Esophagus squamous epithelium (tissue), 5 donors: ENCODE measurements around the gene GSPT1. TPM values are rescaled to one million over a fixed set of nuclear protein-coding genes. Genes with fewer than 3 reads are reported as not detected.
"Not testable (repeated sequence)": the region's sequence is repeated elsewhere in the genome, so short reads cannot be mapped to it uniquely, and the experiment has no call there.

Source experiments
- DNase-seq: peaks from one replicate; lab custom pipeline; 2025; lab: John Stamatoyannopoulos, UW
- H3K27ac ChIP-seq, 4 donors: fragments of 200-600 bp; sonication (generic); one replicate each; pipeline ENCODE4 v1.5.1; 2016 to 2019; ENCODE audit warnings: mild to moderate bottlenecking in 1 of 4
- H3K27me3 ChIP-seq, 4 donors: fragments of 200-600 bp; sonication (generic); 1 replicate in 3 of 4; 2 replicates in 1 of 4; pipeline versions ENCODE4 v1.5.1 to v1.6.0; 2017 to 2021; ENCODE audit warnings: antibody characterized with exemption in 1 of 4
- H3K36me3 ChIP-seq, 3 donors: fragments of 200-600 bp; sonication (generic); one replicate each; pipeline ENCODE4 v1.5.1; 2016 to 2019
- H3K4me1 ChIP-seq, 3 donors: fragments of 200-600 bp; sonication (generic); one replicate each; pipeline ENCODE4 v1.5.1; 2017 to 2019
- H3K4me3 ChIP-seq, 4 donors: fragments of 200-600 bp; sonication (generic); 1 replicate in 3 of 4; 2 replicates in 1 of 4; pipeline ENCODE4 v1.5.1; 2016 to 2019; ENCODE audit warnings: mild to moderate bottlenecking in 2 of 4, moderate library complexity in 1 of 4
- H3K9me3 ChIP-seq, 3 donors: fragments of 200-600 bp; sonication (generic); one replicate each; pipeline ENCODE4 v1.5.1; 2016 to 2019
- CTCF ChIP-seq, 6 experiments: fragments of 450-650 bp in 4 of 6; fragments of 200-600 bp in 2 of 6; sonication (generic) in 2 of 6; IDR thresholded peaks; one replicate each; pipeline ENCODE4 v1.5.1; 2016 to 2019; ENCODE audit warnings: antibody characterized with exemption in 6 of 6, mild to moderate bottlenecking in 4 of 6, moderate library complexity in 4 of 6
- POLR2A ChIP-seq, 4 donors: fragments of 450-650 bp; IDR thresholded peaks; one replicate each; pipeline ENCODE4 v1.6.1; 2017; ENCODE audit warnings: antibody characterized with exemption in 4 of 4, mild to moderate bottlenecking in 4 of 4, moderate library complexity in 3 of 4
- WGBS, 2 donors: methylation state at CpG; one replicate each; pipeline ENCODE4 v1.1.5; 2018; 5-methylcytosine and 5-hydroxymethylcytosine counted together
- intact Hi-C: fragments of 100-400 bp; cut with DNase I; formaldehyde crosslinking; loops from one replicate; pipeline ENCODE4 v1.15.0; 2022
- total RNA-seq, 4 donors: library from RNA; depleted of rRNA; stranded (reverse); fragments of >200 nt; gene quantifications; one replicate each; pipeline ENCODE4 v1.1.0, GENCODE V29; 2016
- donor health status: DM: yes; HTN: yes; CAD: no.

GSPT1 gene
- total RNA-seq, 4 donors from 2014 or later = 55.5 to 99.0 (median 78.2) TPM

GRCh38 chr16:11949527-11949926 lies 33.8 kb upstream of the GSPT1 start:
- intact Hi-C loops = loop anchor here (5.0 kb wide), 1 partner anchor 118 kb away; no protein-coding TSS in a partner anchor
- TF ChIP-seq CTCF (IDR thresholded peaks at IDR 0.05) (peak in 5 of 6 experiments; percentile 16 to 54 (median 28)), POLR2A (IDR thresholded peaks at IDR 0.05) (no peak)
- no peak for DNase-seq
- H3K4me1 ChIP-seq = peaks cover 0 to 15% (median 0%) of the 10 kb centered on the region in 3 donors
- WGBS, 2 donors = 7 to 30% methylated on average over 4 of the region's 4 CpGs
- H3K4me3 ChIP-seq = no peak overlapping the region
- H3K27me3 ChIP-seq = no peaks in the 10 kb centered on the region
- no peak overlapping the region for H3K27ac ChIP-seq
- H3K36me3 ChIP-seq = no peaks in the 10 kb centered on the region
- H3K9me3 ChIP-seq = no peaks in the 10 kb centered on the region

- DNase-seq = no peak
- Histone ChIP-seq H3K27me3 (no peaks in the 10 kb centered on the region), H3K4me3 (no peak overlapping the region), H3K9me3 (no peaks in the 10 kb centered on the region), H3K4me1 (peaks cover 0 to 15% (median 0%) of the 10 kb centered on the region in 3 donors), H3K36me3 (no peaks in the 10 kb centered on the region), H3K27ac (no peak overlapping the region)
- intact Hi-C loops = loop anchor here (5.0 kb wide), 1 partner anchor 118 kb away; no protein-coding TSS in a partner anchor
- WGBS, 2 donors = 47 to 58% methylated on average over 5 of the region's 5 CpGs
- TF ChIP-seq CTCF (IDR thresholded peaks at IDR 0.05) (no peak), POLR2A (IDR thresholded peaks at IDR 0.05) (no peak)
Observed at GRCh38 chr16:11948819-11949218, 33.1 kb upstream of the GSPT1 start.

GRCh38 chr16:11946433-11946832 lies 30.7 kb upstream of the GSPT1 start:
- no peak for DNase-seq
- intact Hi-C loops = loop anchor here (5.0 kb wide), 1 partner anchor 121 kb away; no protein-coding TSS in a partner anchor
- WGBS, 2 donors = 62% methylated on average over 3 of the region's 3 CpGs
- Histone ChIP-seq H3K9me3 (no peaks in the 10 kb centered on the region), H3K36me3 (no peaks in the 10 kb centered on the region), H3K27ac (no peak overlapping the region), H3K4me1 (peaks cover 0 to 15% (median 0%) of the 10 kb centered on the region in 3 donors), H3K27me3 (no peaks in the 10 kb centered on the region), H3K4me3 (no peak overlapping the region)
- TF ChIP-seq CTCF (IDR thresholded peaks at IDR 0.05) (no peak), POLR2A (IDR thresholded peaks at IDR 0.05) (no peak)

- H3K36me3 ChIP-seq, intact Hi-C loops, H3K4me3 ChIP-seq, H3K4me1 ChIP-seq, H3K27ac ChIP-seq, H3K9me3 ChIP-seq, DNase-seq, H3K27me3 ChIP-seq: not testable (repeated sequence)
- 100% methylated on average over 1 of the region's 4 CpGs; no CpG with 5 or more reads in 1 of the 2 donors for WGBS, 2 donors
Observed at GRCh38 chr16:11941945-11942344, 26.2 kb upstream of the GSPT1 start, which contains the start of gene NPIPB2. TSS of gene NPIPB2 (minus strand) at chr16:11942045. CDS start at chr16:11942045, 0 bp downstream.

GRCh38 chr16:11927350-11927749 lies 11.6 kb upstream of the GSPT1 start:
- intact Hi-C loops, H3K9me3 ChIP-seq, H3K36me3 ChIP-seq, H3K27ac ChIP-seq, H3K4me3 ChIP-seq, DNase-seq, H3K4me1 ChIP-seq, H3K27me3 ChIP-seq: not testable (repeated sequence)
- WGBS, 2 donors = 77 to 87% methylated on average over 7 to 9 of the region's 13 CpGs

GRCh38 chr16:11924046-11924445 lies 8.3 kb upstream of the GSPT1 start:
- H3K4me1 ChIP-seq, H3K9me3 ChIP-seq, H3K27ac ChIP-seq, intact Hi-C loops, DNase-seq, H3K27me3 ChIP-seq, H3K36me3 ChIP-seq, H3K4me3 ChIP-seq: not testable (repeated sequence)
- WGBS, 2 donors = 37 to 50% methylated on average over 10 of the region's 10 CpGs
